LNCAP (cell line): Measurements from ENCODE around the gene ESYT2.

ENCODE experiments used
- CTCF ChIP-seq: fragments of 450-650 bp; IDR thresholded peaks from 2 replicates; pipeline ENCODE4 v1.5.1; 2017; ENCODE audit warnings: mild to moderate bottlenecking

The ESYT2 gene

GRCh38 chr7:158846304-158846703 lies 17.0 kb upstream of the ESYT2 start:
- TF ChIP-seq CTCF, result no peak

- no peak for TF ChIP-seq CTCF
These were observed 14.5 kb upstream of the ESYT2 start for GRCh38 chr7:158843771-158844170.

GRCh38 chr7:158842486-158842885 lies 13.2 kb upstream of the ESYT2 start:
- TF ChIP-seq CTCF, result no peak

- no peak for TF ChIP-seq CTCF
These were observed 11.3 kb upstream of the ESYT2 start for GRCh38 chr7:158840604-158841003.

GRCh38 chr7:158837790-158838637 lies 8.7 kb upstream of the ESYT2 start:
- TF ChIP-seq CTCF, result no peak

- TF ChIP-seq CTCF, result no peak
These were observed 7.4 kb upstream of the ESYT2 start for GRCh38 chr7:158836692-158837091.

- no peak for TF ChIP-seq CTCF
These were observed 5.8 kb upstream of the ESYT2 start for GRCh38 chr7:158834878-158835784.
